ENCODE results near the gene CDPF1.

GRCh38 chr22:46256358-46256958, 6.4 kb upstream of the CDPF1 start:
- TF ChIP-seq, protein P1, sequence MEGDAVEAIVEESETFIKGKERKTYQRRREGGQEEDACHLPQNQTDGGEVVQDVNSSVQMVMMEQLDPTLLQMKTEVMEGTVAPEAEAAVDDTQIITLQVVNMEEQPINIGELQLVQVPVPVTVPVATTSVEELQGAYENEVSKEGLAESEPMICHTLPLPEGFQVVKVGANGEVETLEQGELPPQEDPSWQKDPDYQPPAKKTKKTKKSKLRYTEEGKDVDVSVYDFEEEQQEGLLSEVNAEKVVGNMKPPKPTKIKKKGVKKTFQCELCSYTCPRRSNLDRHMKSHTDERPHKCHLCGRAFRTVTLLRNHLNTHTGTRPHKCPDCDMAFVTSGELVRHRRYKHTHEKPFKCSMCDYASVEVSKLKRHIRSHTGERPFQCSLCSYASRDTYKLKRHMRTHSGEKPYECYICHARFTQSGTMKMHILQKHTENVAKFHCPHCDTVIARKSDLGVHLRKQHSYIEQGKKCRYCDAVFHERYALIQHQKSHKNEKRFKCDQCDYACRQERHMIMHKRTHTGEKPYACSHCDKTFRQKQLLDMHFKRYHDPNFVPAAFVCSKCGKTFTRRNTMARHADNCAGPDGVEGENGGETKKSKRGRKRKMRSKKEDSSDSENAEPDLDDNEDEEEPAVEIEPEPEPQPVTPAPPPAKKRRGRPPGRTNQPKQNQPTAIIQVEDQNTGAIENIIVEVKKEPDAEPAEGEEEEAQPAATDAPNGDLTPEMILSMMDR (conservative IDR thresholded peaks at IDR 0.05), result no peak
- TF ChIP-seq ZFX (IDR thresholded peaks at IDR 0.05), result no peak
